Islet precursor cell (in vitro differentiated cells): Measurements from ENCODE around the gene POLH.
"Not testable (repeated sequence)": the region's sequence is repeated elsewhere in the genome, so short reads cannot be mapped to it uniquely, and the experiment has no call there.

Experiments
- DNase-seq: peaks from one replicate; pipeline ENCODE4 v3.0.0-alpha.2; 2018

POLH gene

GRCh38 chr6:43575772-43576551 lies at the start of gene POLH, which contains the start of gene XPO5:
Gene POLH, plus strand, starts transcription at chr6:43576185. Its CDS starts 6,135 bp downstream, at chr6:43582320.
Gene XPO5, minus strand, starts transcription at chr6:43576038. Its CDS starts 174 bp downstream, at chr6:43575864.
- DNase-seq: peak; percentile 96

- DNase-seq: no peak
These were observed 43.8 kb upstream of the POLH start for GRCh38 chr6:43532201-43532600.

- not testable (repeated sequence) for DNase-seq
These were observed 37.0 kb upstream of the POLH start for GRCh38 chr6:43538986-43539385.

GRCh38 chr6:43539409-43539808 lies 36.6 kb upstream of the POLH start:
- not testable (repeated sequence) for DNase-seq

- DNase-seq: no peak
These were observed 35.5 kb upstream of the POLH start for GRCh38 chr6:43540507-43540906.

GRCh38 chr6:43541774-43542471 lies 34.1 kb upstream of the POLH start:
- DNase-seq: no peak

GRCh38 chr6:43544461-43544860 lies 31.5 kb upstream of the POLH start:
- no peak for DNase-seq

GRCh38 chr6:43547222-43547621 lies 28.8 kb upstream of the POLH start:
- DNase-seq: no peak

- not testable (repeated sequence) for DNase-seq
These were observed 18.4 kb upstream of the POLH start for GRCh38 chr6:43557620-43558019.

GRCh38 chr6:43559328-43559727 lies 16.7 kb upstream of the POLH start:
- no peak for DNase-seq

- DNase-seq: no peak
These were observed 5.0 kb upstream of the POLH start for GRCh38 chr6:43570876-43571441.

GRCh38 chr6:43572015-43572414 lies 4.0 kb upstream of the POLH start:
- no peak for DNase-seq

GRCh38 chr6:43575105-43575771 lies 747 bp upstream of the POLH start:
- DNase-seq: peak; percentile 76

- no peak for DNase-seq
These were observed 2.8 kb downstream of the POLH start for GRCh38 chr6:43578748-43579147.

GRCh38 chr6:43579171-43579570 lies 3.2 kb downstream of the POLH start:
- no peak for DNase-seq

GRCh38 chr6:43582911-43583310 lies 6.9 kb downstream of the POLH start:
- no peak for DNase-seq

- DNase-seq: no peak
These were observed 9.0 kb downstream of the POLH start for GRCh38 chr6:43584892-43585570.

- no peak for DNase-seq
These were observed 12.2 kb downstream of the POLH start for GRCh38 chr6:43588194-43588593.

- DNase-seq: not testable (repeated sequence)
These were observed 13.6 kb downstream of the POLH start for GRCh38 chr6:43589564-43589963.

GRCh38 chr6:43593938-43594337 lies 18.0 kb downstream of the POLH start:
- no peak for DNase-seq

- no peak for DNase-seq
These were observed 24.6 kb downstream of the POLH start for GRCh38 chr6:43600595-43600994.

- DNase-seq: no peak
These were observed 28.2 kb downstream of the POLH start for GRCh38 chr6:43604174-43604573.

GRCh38 chr6:43606019-43606418 lies 30.0 kb downstream of the POLH start:
- DNase-seq: no peak
